Measurements from ENCODE around the gene MBTPS1.

DNA sequence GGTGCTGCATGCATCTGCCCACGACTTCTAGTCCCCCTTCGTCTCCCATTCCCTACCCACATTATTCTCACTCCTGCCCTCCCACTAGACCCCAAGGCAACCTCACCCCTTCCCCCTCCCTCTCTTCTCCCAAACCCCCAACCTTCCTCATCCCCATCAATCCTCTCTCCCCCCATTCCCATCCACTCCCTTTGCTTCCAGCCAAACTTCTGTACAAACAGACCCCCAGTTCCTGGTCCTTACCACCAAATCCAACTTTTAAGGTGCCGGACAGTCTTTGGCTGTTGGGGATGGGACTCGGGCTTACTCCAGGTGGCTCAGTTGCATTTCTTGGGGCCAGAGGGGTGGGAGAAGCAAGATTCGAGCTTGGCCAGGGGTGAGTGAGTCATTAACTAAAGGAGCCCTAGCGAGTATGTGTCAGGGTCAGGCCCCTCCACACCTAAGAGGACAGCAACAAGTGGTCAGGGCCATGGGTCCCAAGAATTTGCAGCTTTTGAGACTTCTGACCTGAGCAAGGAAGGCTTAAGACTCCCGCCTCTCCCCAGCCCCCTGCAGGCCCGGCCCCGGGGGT is 74.3 kb downstream of the MBTPS1 start, which contains the start of gene SLC38A8:
- TF ChIP-seq, protein P1, sequence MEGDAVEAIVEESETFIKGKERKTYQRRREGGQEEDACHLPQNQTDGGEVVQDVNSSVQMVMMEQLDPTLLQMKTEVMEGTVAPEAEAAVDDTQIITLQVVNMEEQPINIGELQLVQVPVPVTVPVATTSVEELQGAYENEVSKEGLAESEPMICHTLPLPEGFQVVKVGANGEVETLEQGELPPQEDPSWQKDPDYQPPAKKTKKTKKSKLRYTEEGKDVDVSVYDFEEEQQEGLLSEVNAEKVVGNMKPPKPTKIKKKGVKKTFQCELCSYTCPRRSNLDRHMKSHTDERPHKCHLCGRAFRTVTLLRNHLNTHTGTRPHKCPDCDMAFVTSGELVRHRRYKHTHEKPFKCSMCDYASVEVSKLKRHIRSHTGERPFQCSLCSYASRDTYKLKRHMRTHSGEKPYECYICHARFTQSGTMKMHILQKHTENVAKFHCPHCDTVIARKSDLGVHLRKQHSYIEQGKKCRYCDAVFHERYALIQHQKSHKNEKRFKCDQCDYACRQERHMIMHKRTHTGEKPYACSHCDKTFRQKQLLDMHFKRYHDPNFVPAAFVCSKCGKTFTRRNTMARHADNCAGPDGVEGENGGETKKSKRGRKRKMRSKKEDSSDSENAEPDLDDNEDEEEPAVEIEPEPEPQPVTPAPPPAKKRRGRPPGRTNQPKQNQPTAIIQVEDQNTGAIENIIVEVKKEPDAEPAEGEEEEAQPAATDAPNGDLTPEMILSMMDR (conservative IDR thresholded peaks at IDR 0.05 in 1 of 2, IDR thresholded peaks at IDR 0.05 in 1 of 2; ENCODE audit: extremely low read depth in 1 of 2, insufficient read depth in 1 of 2, low read depth in 1 of 2, low read length in 2 of 2) = no peak
- no peak for TF ChIP-seq EZH2 (IDR thresholded peaks at IDR 0.05; ENCODE audit: borderline replicate concordance, low read length)
